D721Med (cell line): ENCODE measurements around the gene PLAAT1.

Experiments
- DNase-seq: peaks from one replicate; pipeline ENCODE4 v3.0.0; 2011; ENCODE audit warnings: low spot score; ENCODE audit not compliant: insufficient read length
- FAIRE-seq: peaks from 2 replicates; lab custom pipeline; 2011; peaks lifted over from hg19 to GRCh38; lab: Jason Lieb, UNC
- TF ChIP-seq, protein P1 (sequence below): IDR thresholded peaks from 2 replicates; pipeline ENCODE4 v1.5.1; 2012; ENCODE audit warnings: mild to moderate bottlenecking, control low read depth; ENCODE audit not compliant: insufficient read depth; ENCODE audit errors: missing control alignments

The PLAAT1 gene

DNA sequence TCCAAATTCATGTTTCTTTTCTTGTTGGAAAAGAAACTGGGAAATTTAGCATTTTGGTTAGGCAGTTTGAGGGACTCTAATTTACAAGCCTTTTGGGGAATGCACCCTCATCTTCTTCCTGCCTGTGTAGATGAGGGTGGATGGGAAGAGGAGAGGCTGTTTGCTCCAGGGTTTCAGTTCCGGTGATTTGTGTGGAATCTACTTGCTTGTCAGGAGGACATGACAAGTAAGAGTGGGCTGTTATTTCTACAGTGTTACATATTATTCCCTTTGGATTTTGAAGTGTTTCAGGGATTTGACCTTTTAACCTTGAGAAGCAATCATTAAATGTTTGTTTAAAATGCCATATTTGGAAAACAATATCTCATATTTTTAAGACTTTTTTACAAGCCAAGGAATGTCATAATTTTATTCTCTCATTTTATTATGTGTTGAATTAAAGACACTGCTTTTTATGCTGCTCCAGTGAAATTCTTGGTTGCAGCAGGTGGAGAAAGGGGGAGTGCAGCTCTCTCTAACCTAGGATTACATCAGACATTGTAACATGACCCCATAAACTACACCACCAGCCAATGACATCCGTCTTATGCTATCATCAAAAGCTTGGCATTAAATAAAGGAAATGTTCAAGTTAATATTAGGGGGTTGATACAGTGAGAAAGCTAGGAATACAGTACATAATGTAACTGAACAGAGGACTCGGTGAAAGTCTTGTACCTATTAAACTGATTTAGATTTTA is 30.2 kb downstream of the PLAAT1 start:
- DNase-seq (no peak), FAIRE-seq (no peak)
- TF ChIP-seq, protein P1, sequence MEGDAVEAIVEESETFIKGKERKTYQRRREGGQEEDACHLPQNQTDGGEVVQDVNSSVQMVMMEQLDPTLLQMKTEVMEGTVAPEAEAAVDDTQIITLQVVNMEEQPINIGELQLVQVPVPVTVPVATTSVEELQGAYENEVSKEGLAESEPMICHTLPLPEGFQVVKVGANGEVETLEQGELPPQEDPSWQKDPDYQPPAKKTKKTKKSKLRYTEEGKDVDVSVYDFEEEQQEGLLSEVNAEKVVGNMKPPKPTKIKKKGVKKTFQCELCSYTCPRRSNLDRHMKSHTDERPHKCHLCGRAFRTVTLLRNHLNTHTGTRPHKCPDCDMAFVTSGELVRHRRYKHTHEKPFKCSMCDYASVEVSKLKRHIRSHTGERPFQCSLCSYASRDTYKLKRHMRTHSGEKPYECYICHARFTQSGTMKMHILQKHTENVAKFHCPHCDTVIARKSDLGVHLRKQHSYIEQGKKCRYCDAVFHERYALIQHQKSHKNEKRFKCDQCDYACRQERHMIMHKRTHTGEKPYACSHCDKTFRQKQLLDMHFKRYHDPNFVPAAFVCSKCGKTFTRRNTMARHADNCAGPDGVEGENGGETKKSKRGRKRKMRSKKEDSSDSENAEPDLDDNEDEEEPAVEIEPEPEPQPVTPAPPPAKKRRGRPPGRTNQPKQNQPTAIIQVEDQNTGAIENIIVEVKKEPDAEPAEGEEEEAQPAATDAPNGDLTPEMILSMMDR = no peak

DNA sequence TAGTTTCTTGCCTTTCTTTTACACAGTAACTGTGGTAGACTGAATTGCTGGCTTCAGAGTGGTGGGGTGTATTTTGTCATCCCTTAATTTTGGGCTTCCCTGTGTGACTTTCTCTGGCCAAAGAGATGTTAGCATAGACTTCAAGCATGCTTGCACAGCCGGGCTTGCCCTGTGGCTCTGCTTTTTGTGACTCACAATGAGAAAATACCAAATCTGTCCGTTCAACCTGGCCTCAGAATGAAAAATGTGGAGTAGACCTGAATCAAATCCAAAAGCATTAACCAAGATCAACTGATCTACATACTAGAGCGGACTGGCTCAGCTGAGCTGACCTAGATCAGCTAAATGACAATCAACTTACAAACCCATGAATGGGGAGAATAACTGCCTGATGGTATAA is 51.4 kb downstream of the PLAAT1 start:
- FAIRE-seq = no peak
- no peak for DNase-seq
- TF ChIP-seq, protein P1 = no peak

DNA sequence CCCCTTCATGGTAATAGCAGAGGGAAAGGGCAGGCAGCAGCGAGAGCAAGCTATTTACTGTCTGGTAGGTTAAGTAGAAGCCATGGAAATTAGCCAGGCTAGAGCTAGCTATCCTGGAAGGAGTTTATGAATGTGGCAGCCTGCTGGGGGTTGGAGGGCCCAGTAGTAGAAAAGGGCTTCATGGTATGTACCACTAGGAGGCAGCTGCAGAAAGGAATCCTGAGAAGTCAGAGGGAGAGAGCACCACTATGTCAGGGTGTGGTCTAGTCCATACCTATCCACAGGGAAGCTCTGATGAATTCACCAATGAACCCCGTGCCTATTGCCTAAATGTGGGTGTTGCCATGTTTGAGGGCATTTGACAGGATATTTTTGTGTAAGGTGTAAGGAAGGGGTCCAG is 55.0 kb downstream of the PLAAT1 start:
- DNase-seq (no peak), FAIRE-seq (no peak)
- TF ChIP-seq, protein P1 = no peak

DNA sequence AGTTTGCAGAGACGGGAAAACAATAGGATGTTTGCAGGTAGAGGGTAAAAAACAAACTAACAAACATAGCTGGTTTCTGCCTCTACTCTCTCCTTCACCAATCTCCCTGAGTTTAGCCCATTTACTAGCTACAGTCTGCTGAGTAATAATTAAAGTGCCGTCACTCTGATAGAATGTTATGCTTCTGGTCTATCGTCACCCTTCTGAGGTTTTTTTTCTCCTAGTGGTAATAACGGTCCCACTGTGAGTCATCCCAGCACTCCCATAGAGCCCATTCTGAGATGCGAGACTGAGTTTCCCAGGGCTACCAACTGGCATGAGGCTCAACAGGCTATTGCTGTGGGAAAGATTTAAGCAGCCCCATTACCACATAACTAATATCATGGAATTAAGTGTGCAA is 56.4 kb downstream of the PLAAT1 start:
- FAIRE-seq = no peak
- TF ChIP-seq, protein P1 = no peak

DNA sequence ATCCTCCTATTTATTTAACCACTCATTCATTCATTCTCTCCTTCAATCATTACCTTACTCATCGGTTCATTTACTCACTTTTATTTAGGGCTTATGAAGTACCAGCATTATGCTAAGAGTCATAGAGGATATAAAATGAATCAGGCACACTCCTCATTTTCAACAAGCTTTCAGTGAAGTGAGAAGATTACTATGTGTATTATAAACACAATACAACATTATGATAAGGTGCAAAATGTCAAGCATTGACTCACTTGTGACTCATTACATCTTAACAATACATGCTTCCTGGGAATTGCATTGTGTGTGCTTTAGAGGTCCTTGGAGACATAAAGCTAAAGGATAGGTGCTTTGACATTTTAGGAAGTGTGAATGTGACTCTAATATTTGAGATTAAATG is 60.4 kb downstream of the PLAAT1 start:
- no peak for FAIRE-seq

More for the DNA sequence above, 56.4 kb downstream of the PLAAT1 start:
- no peak for DNase-seq

DNA sequence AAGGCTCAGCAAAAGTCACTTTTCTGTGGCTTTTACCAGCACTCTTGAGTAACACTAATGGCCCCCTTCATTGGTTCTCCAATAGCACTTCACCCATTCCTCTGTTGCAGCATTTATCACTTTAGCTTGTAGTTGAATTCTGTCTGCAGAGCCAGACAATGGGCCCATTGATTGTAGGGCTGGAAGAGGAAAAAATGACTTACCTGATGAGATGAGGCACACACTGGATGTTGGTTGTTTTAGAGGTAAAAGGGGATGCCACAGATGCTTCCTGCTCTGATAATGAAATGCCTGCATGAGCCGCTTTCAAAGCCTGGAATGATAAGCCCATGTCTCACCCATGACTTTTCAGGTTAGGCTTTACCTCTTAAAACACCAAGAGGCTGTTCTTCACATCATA is 64.3 kb downstream of the PLAAT1 start:
- no peak for DNase-seq
- TF ChIP-seq, protein P1 = no peak
- no peak for FAIRE-seq

More for the DNA sequence above, 60.4 kb downstream of the PLAAT1 start:
- TF ChIP-seq, protein P1 = no peak
- DNase-seq = no peak
